ENCODE data around the gene RAVER2.

RAVER2 gene

DNA sequence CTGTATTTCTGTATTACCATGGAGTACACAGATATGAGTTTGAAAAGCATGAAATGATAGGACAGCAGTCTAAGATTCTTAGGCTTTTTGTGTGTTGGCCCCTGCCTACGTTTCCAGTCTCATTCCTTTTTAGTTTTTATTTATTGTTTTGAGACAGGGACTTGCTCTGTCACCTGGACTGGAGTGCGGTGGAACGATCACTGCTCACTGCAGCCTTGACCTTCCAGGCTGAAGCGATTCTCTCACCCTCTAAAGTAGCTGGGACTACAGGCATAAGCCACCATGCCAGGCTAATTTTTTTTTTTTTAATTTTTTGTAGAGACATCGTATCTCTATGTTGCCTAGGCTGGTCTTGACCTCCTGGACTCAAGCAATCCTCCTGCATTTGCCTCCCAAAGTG is 3.8 kb downstream of the RAVER2 start:
- no peak overlapping the region for H3K4me3 ChIP-seq (ENCODE audit: low read depth, low read length)
- TF ChIP-seq, protein P1, sequence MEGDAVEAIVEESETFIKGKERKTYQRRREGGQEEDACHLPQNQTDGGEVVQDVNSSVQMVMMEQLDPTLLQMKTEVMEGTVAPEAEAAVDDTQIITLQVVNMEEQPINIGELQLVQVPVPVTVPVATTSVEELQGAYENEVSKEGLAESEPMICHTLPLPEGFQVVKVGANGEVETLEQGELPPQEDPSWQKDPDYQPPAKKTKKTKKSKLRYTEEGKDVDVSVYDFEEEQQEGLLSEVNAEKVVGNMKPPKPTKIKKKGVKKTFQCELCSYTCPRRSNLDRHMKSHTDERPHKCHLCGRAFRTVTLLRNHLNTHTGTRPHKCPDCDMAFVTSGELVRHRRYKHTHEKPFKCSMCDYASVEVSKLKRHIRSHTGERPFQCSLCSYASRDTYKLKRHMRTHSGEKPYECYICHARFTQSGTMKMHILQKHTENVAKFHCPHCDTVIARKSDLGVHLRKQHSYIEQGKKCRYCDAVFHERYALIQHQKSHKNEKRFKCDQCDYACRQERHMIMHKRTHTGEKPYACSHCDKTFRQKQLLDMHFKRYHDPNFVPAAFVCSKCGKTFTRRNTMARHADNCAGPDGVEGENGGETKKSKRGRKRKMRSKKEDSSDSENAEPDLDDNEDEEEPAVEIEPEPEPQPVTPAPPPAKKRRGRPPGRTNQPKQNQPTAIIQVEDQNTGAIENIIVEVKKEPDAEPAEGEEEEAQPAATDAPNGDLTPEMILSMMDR (IDR thresholded peaks at IDR 0.05; ENCODE audit: borderline replicate concordance, insufficient read depth, low read depth, low read length): no peak

DNA sequence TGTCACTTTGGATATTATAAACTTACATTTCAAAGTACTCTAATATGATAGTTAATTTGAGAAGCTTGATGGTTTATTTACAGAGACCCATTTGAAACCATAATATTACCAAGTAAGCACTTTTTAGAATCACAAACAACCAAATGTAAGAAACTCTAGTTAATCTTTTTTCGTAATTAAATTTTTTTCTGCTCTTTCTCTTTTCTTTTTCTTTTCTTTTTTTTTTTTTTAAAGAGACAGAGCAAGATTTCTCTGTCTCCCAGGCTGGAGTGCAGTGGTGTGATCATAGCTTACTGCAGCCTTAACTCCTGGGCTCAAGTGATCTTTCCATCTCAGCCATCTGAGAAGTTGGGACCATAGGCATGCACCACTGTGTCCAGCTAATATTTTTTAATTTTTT is 5.2 kb downstream of the RAVER2 start:
- TF ChIP-seq, protein P1 (IDR thresholded peaks at IDR 0.05; ENCODE audit: borderline replicate concordance, insufficient read depth, low read depth, low read length): no peak

DNA sequence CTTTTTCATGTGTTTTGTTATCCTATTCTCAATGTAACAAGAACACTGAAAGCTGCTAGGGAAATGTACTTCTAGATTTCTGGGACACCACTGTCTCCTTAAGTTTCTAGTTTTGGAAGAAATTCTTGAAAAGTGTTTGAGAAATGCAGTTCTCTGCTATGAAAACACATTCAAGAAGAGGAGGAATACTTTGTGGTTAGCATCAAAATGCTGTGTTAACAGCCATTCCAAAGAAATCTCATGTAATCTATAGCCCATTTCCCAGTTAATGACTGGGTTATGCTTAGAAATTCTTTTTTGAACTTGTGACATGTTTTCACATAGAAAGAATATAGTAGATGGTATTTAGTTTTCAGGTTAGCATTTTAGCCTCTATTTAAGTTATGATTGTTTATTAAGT is 6.0 kb downstream of the RAVER2 start:
- H3K4me3 ChIP-seq (ENCODE audit: low read depth, low read length): no peak overlapping the region
- TF ChIP-seq, protein P1 (IDR thresholded peaks at IDR 0.05; ENCODE audit: borderline replicate concordance, insufficient read depth, low read depth, low read length): no peak

More for the DNA sequence above, 5.2 kb downstream of the RAVER2 start:
- no peak overlapping the region for H3K4me3 ChIP-seq (ENCODE audit: low read depth, low read length)

DNA sequence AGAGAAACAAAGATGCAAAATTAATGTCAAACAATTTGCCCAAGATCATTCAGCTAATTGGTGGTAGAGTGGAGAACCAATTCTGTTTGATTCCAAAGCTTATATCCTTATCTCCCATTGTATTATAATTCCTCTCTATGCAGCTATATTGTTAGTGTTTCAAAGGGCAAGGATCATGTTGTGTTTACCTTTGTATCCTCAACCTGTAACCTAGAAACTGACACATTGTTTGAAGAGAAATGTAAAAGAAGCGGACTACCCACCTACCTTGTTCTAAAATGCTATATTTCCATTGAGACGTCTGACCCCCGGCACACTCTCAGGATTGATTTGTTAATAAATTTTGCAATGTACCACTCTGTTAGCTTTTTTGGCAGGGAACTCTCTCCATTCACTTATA is 9.3 kb downstream of the RAVER2 start:
- TF ChIP-seq, protein P1 (IDR thresholded peaks at IDR 0.05; ENCODE audit: borderline replicate concordance, insufficient read depth, low read depth, low read length): no peak
- no peak overlapping the region for H3K4me3 ChIP-seq (ENCODE audit: low read depth, low read length)

DNA sequence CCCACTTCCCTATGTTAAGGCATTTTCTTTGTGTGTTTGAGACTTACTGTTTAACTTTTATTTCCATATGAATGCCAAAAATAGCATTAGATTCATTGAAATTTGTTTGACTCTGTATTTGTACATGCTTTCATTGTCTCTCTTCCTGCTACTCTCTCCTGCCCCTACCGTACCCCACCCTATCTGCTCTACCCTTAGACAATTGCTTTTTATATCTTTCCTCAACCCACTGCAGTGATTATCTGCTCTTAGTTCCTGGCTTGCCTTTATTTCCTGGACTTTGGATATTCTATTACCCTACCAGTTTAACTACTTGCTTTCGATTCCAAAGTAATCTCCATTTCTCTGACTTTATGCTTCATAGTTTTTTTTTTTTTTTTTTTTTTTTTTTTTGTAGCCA is 10.5 kb downstream of the RAVER2 start:
- no peak overlapping the region for H3K4me3 ChIP-seq (ENCODE audit: low read depth, low read length)
- TF ChIP-seq, protein P1 (IDR thresholded peaks at IDR 0.05; ENCODE audit: borderline replicate concordance, insufficient read depth, low read depth, low read length): no peak

DNA sequence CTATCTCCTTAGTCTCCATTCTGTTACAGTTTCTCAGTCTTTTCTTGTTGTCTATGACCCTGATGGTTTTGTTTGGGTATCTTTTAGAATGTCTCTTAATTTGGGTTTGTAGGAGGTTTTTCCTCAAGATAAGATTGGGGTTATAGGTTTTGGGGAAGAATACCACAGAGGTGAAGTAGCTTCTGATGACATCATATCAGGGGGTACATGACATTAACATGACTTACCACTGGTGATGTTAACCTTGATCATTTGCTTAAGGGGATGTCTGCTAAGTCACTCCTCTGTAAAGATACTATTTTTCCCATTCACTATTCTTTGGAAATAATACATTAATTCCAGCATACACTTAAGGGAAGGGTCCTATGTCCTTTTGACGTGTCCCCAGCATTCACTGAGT is 11.9 kb downstream of the RAVER2 start:
- no peak overlapping the region for H3K4me3 ChIP-seq (ENCODE audit: low read depth, low read length)
- TF ChIP-seq, protein P1 (IDR thresholded peaks at IDR 0.05; ENCODE audit: borderline replicate concordance, insufficient read depth, low read depth, low read length): no peak

DNA sequence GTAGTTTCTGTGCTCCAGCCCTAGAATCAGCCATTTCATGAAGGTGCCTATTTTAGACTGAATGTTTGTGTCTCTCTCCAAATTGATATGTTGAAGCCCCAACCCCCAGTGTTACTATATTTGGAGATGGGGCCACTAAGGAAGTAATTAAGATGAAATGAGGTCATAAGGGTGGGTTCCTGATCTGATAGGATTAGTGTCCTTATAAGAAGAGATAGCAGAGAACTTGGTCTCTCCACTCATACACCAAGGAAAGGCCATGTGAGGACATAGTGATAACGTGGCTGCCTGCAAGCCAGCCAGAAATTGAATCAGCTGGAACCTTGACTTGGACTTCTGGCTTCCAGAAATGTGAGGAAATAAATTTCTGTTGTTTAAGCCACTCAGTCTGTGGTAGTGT is 12.3 kb downstream of the RAVER2 start:
- TF ChIP-seq, protein P1 (IDR thresholded peaks at IDR 0.05; ENCODE audit: borderline replicate concordance, insufficient read depth, low read depth, low read length): no peak
- no peak overlapping the region for H3K4me3 ChIP-seq (ENCODE audit: low read depth, low read length)

All from GM12875 (cell line).